GM12878 (cell line): Measurements from ENCODE around the gene RFXANK. TPM values are rescaled to one million over a fixed set of nuclear protein-coding genes. Genes with fewer than 3 reads are reported as not detected.

Experiments used
- ATAC-seq: fragments of 200-7000 bp; cut with Tn5 transposase; 3 replicates; pipeline ENCODE4 v1.9.1; 2020; ENCODE audit warnings: mild to moderate bottlenecking, moderate library complexity
- BruUV-seq: library from RNA; stranded (reverse); fragments of 400-500 nt; replicated peaks from 2 replicates; lab custom pipeline; 2021; lab: Mats Ljungman, UMichigan
- CTCF ChIA-PET: fragments of 300-600 bp; sonication (Branson Sonifier 250); formaldehyde crosslinking; extraction: SDS; loops from one replicate; lab custom pipeline; 2021; ENCODE audit warnings: inconsistent platforms; lab: Yijun Ruan, JAX
- POLR2A ChIA-PET: fragments of 350-600 bp; formaldehyde crosslinking; extraction: SDS; loops from one replicate; lab custom pipeline; 2021; ENCODE audit warnings: inconsistent platforms; lab: Charles Lee
- RAD21 ChIA-PET: fragments of 300-600 bp; sonication (Branson Sonifier 250); formaldehyde crosslinking; loops from one replicate; lab custom pipeline; 2023; ENCODE audit warnings: antibody characterized with exemption; ENCODE audit not compliant: unreplicated experiment; lab: Charles Lee
- SMC1A ChIA-PET: fragments of 300-600 bp; sonication (Branson Sonifier 250); formaldehyde crosslinking; loops from one replicate; lab custom pipeline; 2023; ENCODE audit not compliant: unreplicated experiment, uncharacterized antibody; lab: Charles Lee
- DNase-seq: peaks from one replicate; pipeline ENCODE4 v3.0.0-alpha.2; 2011; ENCODE audit warnings: low read depth, low spot score
- FAIRE-seq: peaks from 3 replicates; lab custom pipeline; 2011; peaks lifted over from hg19 to GRCh38; lab: Jason Lieb, UNC
- H2AFZ ChIP-seq: 2 replicates; pipeline ENCODE4 v1.6.0; 2011; ENCODE audit warnings: low read depth, low read length, control low read depth; ENCODE audit not compliant: control insufficient read depth
- H3K27ac ChIP-seq: 2 replicates; pipeline ENCODE4 v1.5.1; 2011; ENCODE audit warnings: control low read depth; ENCODE audit not compliant: control insufficient read depth, insufficient read depth
- H3K27me3 ChIP-seq, 2 experiments: replicated peaks in 1 of 2; 2 replicates each; pipeline versions ENCODE4 v1.6.0 to v1.6.1; 2011; ENCODE audit warnings: low read length in 1 of 2; ENCODE audit not compliant: control insufficient read depth in 2 of 2, insufficient read depth in 2 of 2
- H3K36me3 ChIP-seq, 2 experiments: 2 replicates each; pipeline ENCODE4 v1.5.1; 2011; ENCODE audit warnings: low read length in 1 of 2; ENCODE audit not compliant: control insufficient read depth in 2 of 2, insufficient read depth in 2 of 2
- H3K4me1 ChIP-seq: 2 replicates; pipeline ENCODE4 v1.6.1; 2011; ENCODE audit warnings: mild to moderate bottlenecking, low read length, moderate library complexity, mixed read lengths; ENCODE audit not compliant: control insufficient read depth, insufficient read depth
- H3K4me2 ChIP-seq: 2 replicates; pipeline ENCODE4 v1.6.0; 2011; ENCODE audit warnings: control low read depth; ENCODE audit not compliant: control insufficient read depth, insufficient read depth
- H3K4me3 ChIP-seq: fragments of 200-600 bp; sonication (generic); 2 replicates; pipeline ENCODE4 v1.5.1; 2016
- H3K79me2 ChIP-seq: 2 replicates; pipeline ENCODE4 v1.6.0; 2011; ENCODE audit warnings: low read length; ENCODE audit not compliant: control insufficient read depth, insufficient read depth
- H3K9ac ChIP-seq: 2 replicates; pipeline ENCODE4 v1.8.0; 2011; ENCODE audit warnings: low read length, control low read depth, mixed read lengths; ENCODE audit not compliant: control insufficient read depth, insufficient read depth
- H3K9me3 ChIP-seq: replicated peaks from 3 replicates; pipeline ENCODE4 v1.5.1; 2011; ENCODE audit warnings: mild to moderate bottlenecking, low read length; ENCODE audit not compliant: control insufficient read depth, insufficient read depth
- H4K20me1 ChIP-seq: 2 replicates; pipeline ENCODE4 v1.6.0; 2011; ENCODE audit not compliant: control insufficient read depth, insufficient read depth
- CHD1 ChIP-seq: IDR thresholded peaks from 2 replicates; pipeline ENCODE4 v1.6.1; 2012; ENCODE audit warnings: low read depth, low read length, improper control_type of control experiment
- EGR1 ChIP-seq, 2 experiments: IDR thresholded peaks; 1 replicate in 1 of 2; 2 replicates in 1 of 2; pipeline ENCODE4 v1.6.1; 2011 to 2012; ENCODE audit warnings: low read depth in 2 of 2, low read length in 2 of 2, borderline replicate concordance in 1 of 2, mild to moderate bottlenecking in 1 of 2, moderate library complexity in 1 of 2
- EZH2 ChIP-seq: IDR thresholded peaks from 2 replicates; pipeline ENCODE4 v1.6.1; 2012; ENCODE audit warnings: low read depth, mild to moderate bottlenecking, control low read depth, inconsistent platforms, low read length, borderline replicate concordance; ENCODE audit not compliant: control insufficient read depth
- FOS ChIP-seq: IDR thresholded peaks from 3 replicates; pipeline ENCODE4 v1.6.1; 2011; ENCODE audit warnings: borderline replicate concordance; ENCODE audit not compliant: insufficient read length; ENCODE audit errors: extremely low read depth
- GABPA ChIP-seq: IDR thresholded peaks from 2 replicates; pipeline ENCODE4 v1.6.1; 2014; ENCODE audit warnings: antibody characterized with exemption, low read depth, mild to moderate bottlenecking, inconsistent platforms
- KLF5 ChIP-seq: fragments of 450-650 bp; IDR thresholded peaks from 2 replicates; pipeline ENCODE4 v1.6.1; 2014; ENCODE audit warnings: mild to moderate bottlenecking; ENCODE audit not compliant: partially characterized antibody
- MTA3 ChIP-seq: IDR thresholded peaks from 2 replicates; pipeline ENCODE4 v1.6.1; 2012; ENCODE audit warnings: low read length, inconsistent platforms, borderline replicate concordance
- RAD51 ChIP-seq: fragments of 450-650 bp; IDR thresholded peaks from 2 replicates; pipeline ENCODE4 v1.6.1; 2016; ENCODE audit warnings: moderate library complexity, mild to moderate bottlenecking, inconsistent platforms
- SMAD5 ChIP-seq: IDR thresholded peaks from 2 replicates; pipeline ENCODE4 v1.6.1; 2016; ENCODE audit warnings: antibody characterized with exemption, low read depth
- SPI1 ChIP-seq: IDR thresholded peaks from 2 replicates; pipeline ENCODE4 v1.6.1; 2011; ENCODE audit warnings: low read depth, mild to moderate bottlenecking, low read length, moderate library complexity, borderline replicate concordance; ENCODE audit not compliant: insufficient read depth
- SREBF2 ChIP-seq: IDR thresholded peaks from 2 replicates; pipeline ENCODE4 v1.6.1; 2012; ENCODE audit warnings: mild to moderate bottlenecking, low read length
- WGBS: methylation state at CpG from one replicate; pipeline ENCODE4 v1.1.6; 2016; ENCODE audit warnings: low lambda C conversion rate; ENCODE audit not compliant: insufficient replicate concordance, insufficient coverage; ENCODE audit errors: missing lambda C conversion rate; 5-methylcytosine and 5-hydroxymethylcytosine counted together
- in situ Hi-C: fragments of 300-500 bp; cut with MboI; formaldehyde crosslinking; loops from 9 replicates; pipeline ENCODE4 v1.14.3; 2018; ENCODE audit warnings: mixed read lengths
- intact Hi-C: fragments of 100-400 bp; cut with micrococcal nuclease; formaldehyde crosslinking; loops from one replicate; pipeline ENCODE4 v1.14.2; 2022; ENCODE audit not compliant: unreplicated experiment
- polyA plus RNA-seq, 11 experiments: library from polyadenylated mRNA; depleted of rRNA in 4 of 11; unstranded in 6 of 11; stranded (reverse) in 5 of 11; fragments of >200 nt; fragmentation: Nextera tagmentation in 4 of 11; fragmentation: Illumina TruSeq in 1 of 11; extraction: Ambion mirVana in 4 of 11; extraction: Trizol in 1 of 11; gene quantifications; 1 replicate in 1 of 11; 2 replicates in 10 of 11; pipeline versions ENCODE4 v1.2.1 to v1.2.3, GENCODE V29; 2011 to 2016; ENCODE audit warnings: inconsistent platforms in 2 of 11, missing spikeins in 2 of 11, low read depth in 1 of 11
- total RNA-seq, 4 experiments: library from RNA; depleted of rRNA in 3 of 4; stranded (reverse); fragments of >200 nt in 3 of 4; fragmentation: Illumina TruSeq in 1 of 4; extraction: Trizol in 1 of 4; gene quantifications; 2 replicates each; pipeline versions ENCODE4 v1.2.1 to v1.2.3, GENCODE V29; 2013 to 2021
- TF ChIP-seq, protein P1 (sequence below): fragments of 450-650 bp; IDR thresholded peaks from 2 replicates; pipeline ENCODE4 v1.6.1; 2017; ENCODE audit warnings: mild to moderate bottlenecking
- TF ChIP-seq, protein P2 (sequence below): fragments of 150-350 bp; IDR thresholded peaks from 2 replicates; pipeline ENCODE4 v1.6.1; 2014; ENCODE audit warnings: mild to moderate bottlenecking, low read depth, low read length
- TF ChIP-seq, protein P3 (sequence below): fragments of 450-650 bp; IDR thresholded peaks from 2 replicates; pipeline ENCODE4 v1.6.1; 2017; ENCODE audit warnings: borderline replicate concordance

The RFXANK gene
- total and polyA plus RNA-seq, 10 of the 15 experiments (the other 5 are each of a cell fraction or from before 2014, with no cell fraction given), result 70.8 to 125 (median 95.7) TPM

DNA sequence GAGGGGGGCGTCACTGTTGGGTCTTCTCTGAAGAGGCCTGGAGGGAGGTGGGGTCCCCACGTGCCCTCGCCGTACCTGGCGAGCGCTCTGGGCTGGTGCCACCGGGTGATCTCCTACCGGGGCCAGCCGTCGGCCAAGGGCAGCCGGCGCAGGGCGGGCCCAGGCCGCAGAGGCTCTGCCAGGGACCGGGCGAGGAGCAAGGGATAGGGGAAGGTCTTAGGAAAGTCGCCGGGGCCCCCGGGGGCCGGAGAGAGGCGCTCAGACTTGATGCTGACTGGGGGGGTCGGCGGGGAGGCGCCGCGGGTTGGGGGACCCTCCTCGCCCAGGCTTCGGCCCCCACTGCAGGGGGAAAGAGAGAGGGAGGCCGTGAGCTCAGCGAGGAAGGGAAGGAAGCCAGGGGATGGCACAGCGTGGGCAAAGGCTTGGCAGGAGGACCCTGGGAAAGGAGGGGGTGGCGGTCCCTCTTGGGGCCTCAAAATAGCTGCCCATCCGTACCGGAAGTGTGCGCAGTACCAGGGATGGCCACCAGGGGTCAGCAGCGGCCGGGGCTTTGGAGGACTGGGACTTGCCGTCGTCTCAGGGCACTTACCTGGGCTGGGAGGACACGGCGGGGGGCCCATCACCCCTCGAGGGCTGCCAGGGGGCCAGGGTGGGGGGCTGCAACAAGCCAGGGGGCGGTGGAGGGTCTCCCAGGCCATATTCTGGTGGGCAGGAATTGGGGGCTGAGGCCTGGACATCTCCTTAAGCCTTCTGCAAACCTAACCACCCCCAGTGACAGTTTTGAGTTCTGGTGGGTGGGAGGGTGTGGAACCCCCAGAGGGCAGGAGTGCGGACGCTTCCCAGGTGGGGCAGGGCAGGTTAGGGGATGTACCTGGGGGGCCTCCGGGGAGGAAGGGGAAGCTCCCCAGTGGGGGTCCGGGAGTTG lies 46.1 kb upstream of the RFXANK start:
- no peaks in the 10 kb centered on the region for H3K79me2 ChIP-seq
- peaks cover 6 to 8% of the 10 kb centered on the region in 2 experiments; a peak in 3 of 4 replicates for H3K36me3 ChIP-seq
- in situ Hi-C loops (loop anchor here (10.0 kb wide), 1 partner anchor 349 kb away; no protein-coding TSS in a partner anchor), intact Hi-C loops (loop anchor here (1.0 kb wide), 2 partner anchors 29 to 344 kb away; no protein-coding TSS in a partner anchor)
- ChIA-PET CTCF (interaction anchor here (0.5 to 6.3 kb wide), 14 partner anchors 12 to 345 kb away, joined by 3 to 207 read pairs (median 4); partner anchors contain the start of gene MEF2B), SMC1A (interaction anchor here (0.6 to 5.4 kb wide), 8 partner anchors 10 to 48 kb away, joined by 3 to 114 read pairs (median 4); partner anchors contain the start of gene MEF2B), RAD21 (interaction anchor here (0.6 to 17.5 kb wide), 7 partner anchors 10 to 345 kb away, joined by 3 to 394 read pairs (median 5); partner anchors contain the start of gene MEF2B), POLR2A (interaction anchor here (0.6 to 1.6 kb wide), 3 partner anchors 23 to 30 kb away, joined by 3 to 6 read pairs (median 3); no protein-coding TSS in a partner anchor)
- H4K20me1 ChIP-seq, result no peaks in the 10 kb centered on the region
- H3K9me3 ChIP-seq, result no peaks in the 10 kb centered on the region
- 0 out of 2 replicates have a peak, but pooled peaks cover 3% of the 10 kb centered on the region for H3K4me1 ChIP-seq
- no peak for DNase-seq
- no peak overlapping the region for H3K9ac ChIP-seq
- BruUV-seq, result no TSS peak
- no peak overlapping the region for H3K4me2 ChIP-seq
- 30% methylated on average over 41 of the region's 47 CpGs for WGBS
- H3K27ac ChIP-seq, result no peak overlapping the region
- H3K27me3 ChIP-seq, result no peaks in the 10 kb centered on the region
- peak; percentile 97 for ATAC-seq
- H2AFZ ChIP-seq, result peak overlapping the region; percentile 53
- peak; percentile 76 for FAIRE-seq
- no peak overlapping the region for H3K4me3 ChIP-seq
- TF ChIP-seq, protein P1, sequence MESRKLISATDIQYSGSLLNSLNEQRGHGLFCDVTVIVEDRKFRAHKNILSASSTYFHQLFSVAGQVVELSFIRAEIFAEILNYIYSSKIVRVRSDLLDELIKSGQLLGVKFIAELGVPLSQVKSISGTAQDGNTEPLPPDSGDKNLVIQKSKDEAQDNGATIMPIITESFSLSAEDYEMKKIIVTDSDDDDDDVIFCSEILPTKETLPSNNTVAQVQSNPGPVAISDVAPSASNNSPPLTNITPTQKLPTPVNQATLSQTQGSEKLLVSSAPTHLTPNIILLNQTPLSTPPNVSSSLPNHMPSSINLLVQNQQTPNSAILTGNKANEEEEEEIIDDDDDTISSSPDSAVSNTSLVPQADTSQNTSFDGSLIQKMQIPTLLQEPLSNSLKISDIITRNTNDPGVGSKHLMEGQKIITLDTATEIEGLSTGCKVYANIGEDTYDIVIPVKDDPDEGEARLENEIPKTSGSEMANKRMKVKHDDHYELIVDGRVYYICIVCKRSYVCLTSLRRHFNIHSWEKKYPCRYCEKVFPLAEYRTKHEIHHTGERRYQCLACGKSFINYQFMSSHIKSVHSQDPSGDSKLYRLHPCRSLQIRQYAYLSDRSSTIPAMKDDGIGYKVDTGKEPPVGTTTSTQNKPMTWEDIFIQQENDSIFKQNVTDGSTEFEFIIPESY, result no peak
- TF ChIP-seq SMAD5 (no peak), KLF5 (no peak), FOS (no peak), GABPA (no peak), SREBF2 (no peak), EZH2 (no peak), CHD1 (no peak), RAD51 (no peak), SPI1 (no peak), MTA3 (no peak), EGR1 (IDR thresholded peaks at IDR 0.05; ENCODE audit: borderline replicate concordance in 1 of 2, low read depth in 2 of 2, low read length in 2 of 2) (no peak)
- TF ChIP-seq, protein P2, sequence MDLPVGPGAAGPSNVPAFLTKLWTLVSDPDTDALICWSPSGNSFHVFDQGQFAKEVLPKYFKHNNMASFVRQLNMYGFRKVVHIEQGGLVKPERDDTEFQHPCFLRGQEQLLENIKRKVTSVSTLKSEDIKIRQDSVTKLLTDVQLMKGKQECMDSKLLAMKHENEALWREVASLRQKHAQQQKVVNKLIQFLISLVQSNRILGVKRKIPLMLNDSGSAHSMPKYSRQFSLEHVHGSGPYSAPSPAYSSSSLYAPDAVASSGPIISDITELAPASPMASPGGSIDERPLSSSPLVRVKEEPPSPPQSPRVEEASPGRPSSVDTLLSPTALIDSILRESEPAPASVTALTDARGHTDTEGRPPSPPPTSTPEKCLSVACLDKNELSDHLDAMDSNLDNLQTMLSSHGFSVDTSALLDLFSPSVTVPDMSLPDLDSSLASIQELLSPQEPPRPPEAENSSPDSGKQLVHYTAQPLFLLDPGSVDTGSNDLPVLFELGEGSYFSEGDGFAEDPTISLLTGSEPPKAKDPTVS, result no peak
- TF ChIP-seq, protein P3, sequence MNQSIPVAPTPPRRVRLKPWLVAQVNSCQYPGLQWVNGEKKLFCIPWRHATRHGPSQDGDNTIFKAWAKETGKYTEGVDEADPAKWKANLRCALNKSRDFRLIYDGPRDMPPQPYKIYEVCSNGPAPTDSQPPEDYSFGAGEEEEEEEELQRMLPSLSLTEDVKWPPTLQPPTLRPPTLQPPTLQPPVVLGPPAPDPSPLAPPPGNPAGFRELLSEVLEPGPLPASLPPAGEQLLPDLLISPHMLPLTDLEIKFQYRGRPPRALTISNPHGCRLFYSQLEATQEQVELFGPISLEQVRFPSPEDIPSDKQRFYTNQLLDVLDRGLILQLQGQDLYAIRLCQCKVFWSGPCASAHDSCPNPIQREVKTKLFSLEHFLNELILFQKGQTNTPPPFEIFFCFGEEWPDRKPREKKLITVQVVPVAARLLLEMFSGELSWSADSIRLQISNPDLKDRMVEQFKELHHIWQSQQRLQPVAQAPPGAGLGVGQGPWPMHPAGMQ, result no peak
